Fibroblast of the conjunctiva (primary cell): Measurements from ENCODE around the gene UNC119B.
"Not testable (repeated sequence)": the region's sequence is repeated elsewhere in the genome, so short reads cannot be mapped to it uniquely, and the experiment has no call there.

Experiments
- DNase-seq: peaks from one replicate; pipeline ENCODE4 v3.0.0-alpha.2; 2010; ENCODE audit warnings: low read depth

Gene UNC119B

GRCh38 chr12:120719496-120720233 lies 9.4 kb downstream of the UNC119B start:
- DNase-seq, result no peak

- peak; percentile 56 for DNase-seq
Measured at GRCh38 chr12:120720234-120720986, 10.2 kb downstream of the UNC119B start.

- no peak for DNase-seq
Measured at GRCh38 chr12:120720987-120721801, 10.9 kb downstream of the UNC119B start.

GRCh38 chr12:120721866-120722265 lies 11.6 kb downstream of the UNC119B start:
- DNase-seq, result no peak

- no peak for DNase-seq
Measured at GRCh38 chr12:120722784-120723183, 12.5 kb downstream of the UNC119B start.

- DNase-seq, result no peak
Measured at GRCh38 chr12:120724720-120725119, 14.5 kb downstream of the UNC119B start.

GRCh38 chr12:120725151-120725658 lies 14.9 kb downstream of the UNC119B start:
- DNase-seq, result no peak

- DNase-seq, result peak; percentile 57
Measured at GRCh38 chr12:120725659-120726509, 15.6 kb downstream of the UNC119B start, which contains the start of gene ACADS. TSS of gene ACADS (plus strand) at chr12:120725826. CDS start at chr12:120725886, 60 bp downstream.

- DNase-seq, result no peak
Measured at GRCh38 chr12:120726510-120726793, 16.2 kb downstream of the UNC119B start.

- no peak for DNase-seq
Measured at GRCh38 chr12:120726961-120727360, 16.7 kb downstream of the UNC119B start.

- not testable (repeated sequence) for DNase-seq
Measured at GRCh38 chr12:120732198-120732597, 21.9 kb downstream of the UNC119B start.

- no peak for DNase-seq
Measured at GRCh38 chr12:120733574-120733973, 23.3 kb downstream of the UNC119B start.

GRCh38 chr12:120734210-120734609 lies 24.0 kb downstream of the UNC119B start:
- DNase-seq, result no peak

GRCh38 chr12:120735181-120735580 lies 24.9 kb downstream of the UNC119B start:
- no peak for DNase-seq

- no peak for DNase-seq
Measured at GRCh38 chr12:120736404-120737331, 26.4 kb downstream of the UNC119B start.

GRCh38 chr12:120737557-120738251 lies 27.4 kb downstream of the UNC119B start:
- DNase-seq, result no peak

- no peak for DNase-seq
Measured at GRCh38 chr12:120738252-120739030, 28.2 kb downstream of the UNC119B start.

GRCh38 chr12:120739031-120739762 lies 28.9 kb downstream of the UNC119B start:
- DNase-seq, result no peak
